HG03066 (cell line): ENCODE results near the gene CRADD.
"Not testable (repeated sequence)": the region's sequence is repeated elsewhere in the genome, so short reads cannot be mapped to it uniquely, and the experiment has no call there.

Experiments
- ATAC-seq: cut with Tn5 transposase; IDR thresholded peaks from one replicate; pipeline ENCODE4 v1.9.1; 2021; ENCODE audit warnings: low read depth; ENCODE audit not compliant: unreplicated experiment

The CRADD gene

DNA sequence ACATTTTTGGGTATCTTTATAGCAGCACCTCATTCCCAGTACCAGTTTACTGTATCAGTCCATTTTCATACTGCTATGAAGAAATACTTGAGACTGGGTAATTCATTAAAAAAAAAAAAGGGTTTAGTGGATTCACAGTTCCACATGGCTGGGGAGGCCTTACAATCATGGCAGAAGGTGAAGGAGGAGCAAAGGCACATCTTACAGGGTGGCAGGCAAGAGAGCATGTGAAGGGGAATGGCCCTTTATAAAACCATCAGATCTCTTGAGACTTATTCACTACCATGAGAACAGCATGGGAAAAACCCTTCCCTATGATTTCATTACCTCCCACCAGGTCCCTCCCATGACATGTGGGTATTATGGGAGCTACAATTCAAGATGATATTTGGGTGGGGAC, 77.7 kb downstream of the CRADD start:
- ATAC-seq = not testable (repeated sequence)

DNA sequence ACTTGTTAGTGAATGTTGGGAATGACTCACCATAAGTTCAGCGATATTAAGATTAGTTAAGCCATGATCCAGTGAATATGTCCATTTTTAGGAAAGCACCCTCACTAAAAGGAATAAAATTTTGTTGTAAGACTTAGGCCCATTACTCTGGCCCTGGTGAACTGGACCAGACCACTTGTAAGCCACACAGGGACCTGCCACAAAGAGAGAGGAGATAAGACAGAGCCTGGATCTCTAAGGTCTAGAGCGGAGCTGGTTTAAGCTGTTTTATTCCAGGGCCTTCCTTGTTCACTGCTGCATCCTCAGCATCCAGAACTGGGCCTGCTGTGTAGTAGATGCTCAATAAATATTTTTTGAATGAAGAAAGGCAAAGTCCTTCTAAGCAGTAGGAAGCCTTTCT, 79.1 kb downstream of the CRADD start:
- no peak for ATAC-seq

GRCh38 chr12:93757792-93758694, 80.9 kb downstream of the CRADD start:
- ATAC-seq = no peak

DNA sequence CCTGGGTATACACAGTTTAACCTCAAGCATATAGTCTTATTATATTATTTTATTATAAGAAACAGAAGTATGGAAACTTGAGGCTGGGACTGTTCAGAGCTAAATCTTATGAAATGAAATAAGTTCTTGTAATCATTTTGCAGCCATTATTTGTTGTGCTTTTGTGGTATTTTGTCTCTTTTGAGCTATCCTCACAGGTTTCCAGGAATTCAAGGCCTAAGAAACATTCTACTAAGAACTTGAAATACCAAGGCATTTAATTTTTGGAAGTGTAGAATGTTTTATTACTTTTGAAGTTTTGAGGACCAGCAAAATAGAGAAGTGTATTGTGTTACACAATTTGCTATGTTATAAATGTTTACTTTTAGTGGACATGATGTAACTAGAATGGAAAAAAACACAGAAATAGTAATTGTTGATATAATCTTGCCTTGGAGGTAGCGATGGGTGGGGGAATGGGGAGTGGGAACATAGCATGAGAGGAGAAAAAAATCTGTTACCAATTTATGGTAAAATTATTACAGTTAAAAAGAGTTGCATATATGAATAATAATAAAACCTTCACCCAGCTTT, 81.7 kb downstream of the CRADD start:
- ATAC-seq = no peak

- ATAC-seq = no peak
Observed at GRCh38 chr12:93759512-93760081, 82.4 kb downstream of the CRADD start.

DNA sequence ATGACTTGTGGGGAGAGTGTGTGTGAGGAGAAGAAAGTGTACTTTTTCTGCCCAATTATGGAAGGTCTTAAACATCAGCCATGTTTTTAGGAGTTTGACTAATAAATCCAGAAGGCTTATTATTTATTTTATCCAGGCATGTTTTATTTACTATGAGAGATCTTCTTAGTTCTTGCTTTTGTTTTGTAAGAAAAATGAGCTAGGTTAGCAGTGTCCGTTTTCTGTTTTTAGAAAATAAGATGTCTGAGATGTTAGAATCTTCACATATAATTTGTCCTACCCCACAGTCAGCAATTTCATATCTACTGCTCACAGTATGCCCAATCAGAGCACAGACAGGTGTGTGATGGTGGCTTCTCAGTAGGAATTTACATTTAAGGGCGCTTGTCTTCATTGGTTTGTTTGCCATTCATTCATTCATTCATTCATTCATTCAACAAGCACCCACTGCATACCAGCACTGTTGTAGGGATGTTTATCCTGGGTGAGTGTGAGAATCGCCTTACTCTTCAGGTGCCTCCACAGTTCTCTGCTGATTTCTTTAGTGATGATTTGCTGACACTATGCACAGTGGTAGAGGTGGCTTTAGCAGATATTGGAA, 83.2 kb downstream of the CRADD start:
- no peak for ATAC-seq

GRCh38 chr12:93762059-93762719, 85.0 kb downstream of the CRADD start:
- no peak for ATAC-seq

- no peak for ATAC-seq
Observed at GRCh38 chr12:93762912-93763553, 85.9 kb downstream of the CRADD start.

DNA sequence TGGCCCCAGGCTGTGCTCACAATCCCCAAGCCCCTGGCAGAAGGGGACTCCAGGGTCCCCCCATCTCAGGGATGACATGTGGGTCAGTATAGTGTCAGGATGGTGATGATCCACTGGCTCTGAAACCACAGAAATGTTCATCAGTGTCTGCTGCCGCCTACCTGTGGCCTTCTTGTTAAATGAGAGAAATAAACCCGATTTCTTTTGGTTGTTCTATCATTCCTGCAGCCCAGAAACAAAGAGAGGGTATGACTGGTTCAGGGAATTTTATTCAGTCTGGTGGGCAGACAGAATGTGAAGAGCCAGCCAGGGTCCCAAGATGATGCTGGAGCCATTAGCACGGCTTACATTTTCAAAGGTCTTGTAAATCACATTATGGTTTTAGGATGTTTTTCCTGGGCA, 86.6 kb downstream of the CRADD start:
- no peak for ATAC-seq

DNA sequence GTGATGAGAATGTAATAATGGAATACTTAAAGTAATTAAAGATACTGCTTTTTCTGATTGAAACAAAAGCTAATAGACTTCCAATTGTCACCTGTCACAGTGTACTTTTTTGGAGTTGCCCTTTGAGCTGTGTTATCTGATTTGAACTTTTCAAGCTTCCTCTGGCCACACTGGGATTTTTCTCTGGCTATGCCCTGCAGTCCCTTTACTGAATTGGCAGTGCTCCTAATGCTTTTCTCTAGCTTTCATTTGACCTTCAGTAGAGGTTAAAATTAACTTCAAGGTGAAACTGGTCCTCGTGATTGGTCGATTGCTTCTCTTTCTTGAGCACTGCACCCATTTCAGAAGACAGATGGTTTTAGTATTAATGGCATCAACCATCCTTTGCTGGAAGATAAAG, 89.2 kb downstream of the CRADD start:
- no peak for ATAC-seq

DNA sequence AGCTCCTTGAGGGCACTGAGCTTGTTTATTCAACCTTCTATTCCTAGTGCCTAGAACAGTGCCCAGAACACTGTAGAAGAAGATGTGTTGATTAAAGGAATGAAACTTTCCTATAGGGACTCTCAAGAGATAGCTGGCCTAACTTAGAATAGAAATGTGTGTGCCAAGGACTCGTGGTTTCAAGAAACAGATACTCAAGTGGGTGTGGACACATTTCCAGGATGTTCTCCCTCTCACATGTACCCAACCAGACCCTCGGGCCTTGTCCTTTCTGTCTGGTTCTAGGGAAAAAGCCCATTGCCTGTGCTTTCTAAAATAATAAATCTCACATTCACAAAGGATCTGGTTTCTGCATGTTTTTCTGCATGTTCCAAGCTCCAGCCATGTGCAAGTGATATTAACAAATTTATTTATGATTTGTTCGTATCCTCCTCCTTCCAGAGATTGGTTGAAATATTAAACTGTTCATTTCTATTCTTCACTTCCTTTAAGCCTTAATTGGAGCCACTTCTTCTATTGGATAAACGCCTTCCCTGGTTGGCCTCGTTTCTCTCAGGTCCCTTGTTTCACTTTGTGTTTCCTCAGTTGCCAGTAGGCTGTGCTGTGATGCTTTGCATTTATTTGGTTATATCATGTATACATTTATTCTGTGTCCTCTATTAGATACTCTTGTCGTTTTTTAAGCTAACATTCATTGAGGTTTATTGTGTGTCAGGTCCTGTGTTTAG, 89.8 kb downstream of the CRADD start:
- no peak for ATAC-seq

DNA sequence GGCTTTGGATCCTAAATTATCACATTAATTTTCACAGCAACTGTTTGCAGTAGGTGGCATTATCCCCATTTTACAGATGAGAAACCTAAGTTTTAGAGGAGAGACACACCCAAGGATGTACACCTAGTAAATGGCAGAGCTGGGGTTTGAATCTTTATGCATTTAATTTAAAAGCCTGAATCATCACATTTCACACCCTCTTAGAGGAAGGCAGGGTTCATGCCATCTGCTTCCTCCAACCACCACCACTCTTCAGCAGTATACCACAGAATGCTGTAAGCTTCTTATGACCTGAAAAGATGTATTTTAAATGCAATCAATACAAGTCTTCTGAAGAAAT, 90.3 kb downstream of the CRADD start:
- no peak for ATAC-seq

DNA sequence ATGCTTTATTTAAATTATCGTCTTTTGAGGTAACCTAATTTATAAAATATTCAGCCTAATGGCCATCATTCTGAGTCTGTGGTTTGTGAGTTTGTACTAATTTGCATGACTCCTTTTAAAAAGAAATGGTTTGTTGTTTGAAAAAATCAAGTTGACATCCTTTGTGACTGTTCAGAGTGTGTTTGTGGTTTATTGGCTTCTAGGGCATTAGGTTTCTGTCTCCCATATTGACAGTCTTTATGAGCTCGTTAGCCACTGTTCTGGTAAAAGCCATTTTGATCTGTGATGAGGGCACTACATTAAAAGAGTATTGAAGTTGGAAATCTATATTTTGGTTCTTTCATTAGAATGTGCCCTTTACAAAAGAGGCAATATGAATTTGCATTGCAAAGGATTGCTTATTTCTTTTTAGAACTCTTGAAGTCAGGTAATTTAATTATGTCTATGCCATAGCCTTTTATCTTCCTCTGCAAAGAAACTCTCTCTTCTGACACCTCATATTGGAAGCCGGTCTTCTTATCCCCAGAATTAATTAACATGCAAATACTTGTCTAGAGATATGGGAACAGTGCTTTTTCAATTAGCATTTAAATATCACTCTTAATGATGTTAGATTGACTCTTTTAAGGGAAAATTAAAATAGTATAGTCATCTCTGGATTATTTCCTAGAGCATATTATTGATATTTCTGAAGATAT, 95.0 kb downstream of the CRADD start:
- no peak for ATAC-seq

DNA sequence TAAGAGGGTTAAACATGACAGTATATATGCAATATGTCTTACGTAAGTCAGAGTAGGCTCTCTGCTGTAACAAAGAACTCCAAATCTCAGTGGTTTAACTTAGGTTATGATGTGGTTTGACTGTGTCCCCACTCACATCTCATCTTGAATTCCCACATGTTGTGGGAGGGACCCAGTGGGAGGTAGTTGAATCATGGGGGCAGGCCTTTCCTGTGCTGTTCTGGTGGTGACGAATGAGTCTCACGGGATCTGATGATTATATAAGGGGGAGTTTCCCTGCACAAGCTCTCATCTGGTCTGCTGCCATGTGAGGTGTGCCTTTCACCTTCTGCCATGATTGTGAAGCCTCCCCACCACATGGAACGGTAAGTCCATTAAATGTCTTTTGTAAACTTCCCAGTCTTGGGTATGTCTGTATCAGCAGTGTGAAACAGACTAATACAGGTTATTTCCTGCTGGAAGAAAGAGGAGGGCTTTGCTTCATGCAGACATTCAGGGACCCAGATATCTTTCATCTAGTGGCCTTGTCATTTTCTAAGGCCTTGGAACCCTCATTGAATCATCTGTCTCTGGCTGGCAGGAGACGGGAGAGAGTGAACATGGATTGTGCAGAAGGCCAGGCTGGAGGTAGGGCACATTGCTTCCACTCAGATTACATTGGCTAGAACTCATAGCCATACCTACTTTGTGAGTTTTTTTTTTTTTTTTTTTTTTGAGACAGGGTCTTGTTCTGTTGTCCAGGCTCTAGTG, 96.1 kb downstream of the CRADD start:
- ATAC-seq = no peak

GRCh38 chr12:93776581-93777018, 99.4 kb downstream of the CRADD start:
- no peak for ATAC-seq

DNA sequence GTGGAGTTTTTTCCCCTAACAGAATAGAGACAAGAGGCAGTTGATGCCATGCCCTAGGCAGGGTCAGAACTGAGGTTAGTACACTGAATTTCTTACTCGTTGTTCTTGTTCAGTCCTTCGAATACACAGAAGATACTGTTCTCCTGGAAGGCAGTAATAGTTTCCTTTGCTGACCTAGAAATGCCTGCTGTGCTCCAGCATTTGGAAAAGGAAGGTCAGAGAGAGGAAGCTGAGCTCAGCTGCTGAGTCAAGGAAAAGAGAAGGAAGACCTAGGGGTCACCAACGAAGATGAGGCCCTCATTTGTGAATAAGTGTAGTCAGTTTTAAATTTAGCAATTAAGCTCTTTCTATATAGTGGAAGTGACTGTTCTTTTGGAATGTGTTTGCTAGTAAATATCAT, 100.1 kb downstream of the CRADD start:
- no peak for ATAC-seq

- ATAC-seq = no peak
Observed at GRCh38 chr12:93778306-93778705, 101.1 kb downstream of the CRADD start.

DNA sequence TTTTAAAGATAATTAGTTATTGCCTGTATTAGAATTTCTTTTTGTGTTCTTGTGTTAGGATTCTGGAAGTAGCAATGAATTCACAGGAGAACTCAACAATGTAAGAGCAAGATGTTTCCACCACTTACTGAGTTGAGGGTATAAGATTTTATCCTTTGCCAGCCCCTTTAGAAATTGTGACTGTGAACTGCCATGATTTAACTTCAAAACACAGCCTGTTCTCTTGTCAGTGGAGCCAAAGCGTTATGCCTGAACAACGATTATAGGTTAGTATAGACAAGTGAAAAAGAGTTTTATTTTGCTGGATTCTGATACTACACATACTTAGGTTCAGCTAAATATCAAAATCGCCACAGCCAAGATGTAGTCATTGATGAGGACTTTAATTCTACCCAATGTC, 101.6 kb downstream of the CRADD start:
- ATAC-seq = no peak
